Eye (tissue), 1 donor: ENCODE data around the gene ZFP82.
A peak's percentile ranks its signal among the peaks of the same experiment; 100 is the strongest.

Experiments used
- DNase-seq: peaks from one replicate; pipeline ENCODE4 v3.0.0-alpha.2; 2015

The ZFP82 gene

DNA sequence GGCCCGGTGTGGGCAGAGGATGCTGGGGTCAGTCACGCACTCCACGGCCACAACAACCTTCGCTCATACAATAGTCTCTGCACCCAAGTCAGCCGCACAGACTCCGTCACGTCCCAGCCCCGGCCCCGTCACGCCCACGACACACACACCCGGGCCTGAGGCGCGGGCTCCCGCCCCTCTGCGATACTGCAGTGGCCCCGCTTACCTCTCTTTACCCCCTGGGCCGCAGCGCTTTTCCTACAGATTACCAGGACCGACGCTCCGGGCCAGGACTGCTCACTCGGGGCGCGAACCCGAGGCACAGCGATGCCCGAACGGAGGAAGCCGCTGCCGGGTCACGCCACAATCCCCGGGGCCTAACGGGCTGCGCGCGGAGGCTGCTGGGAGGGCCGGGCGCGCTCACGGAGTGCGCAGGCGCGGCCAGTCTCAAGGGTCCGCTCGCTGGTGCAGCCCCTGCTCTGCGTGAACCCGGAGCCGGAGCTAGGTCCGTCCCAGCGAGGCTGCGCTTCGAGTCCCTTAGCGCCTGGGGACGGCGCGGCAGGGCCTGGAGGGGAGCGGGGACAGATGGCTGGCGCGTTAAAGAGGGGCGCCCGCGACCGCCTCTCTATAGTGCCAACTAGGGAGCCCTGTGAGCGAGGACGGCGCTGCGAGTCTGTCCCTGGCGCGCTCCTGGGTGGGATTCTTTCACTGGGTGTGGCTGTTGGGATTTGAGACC is at the start of gene ZFP82:
Gene ZFP82, minus strand, starts transcription at position 358 of the 715 bp plus-strand sequence. CDS start 8,855 bp downstream, outside the sequence.
- peak; percentile 97 for DNase-seq

DNA sequence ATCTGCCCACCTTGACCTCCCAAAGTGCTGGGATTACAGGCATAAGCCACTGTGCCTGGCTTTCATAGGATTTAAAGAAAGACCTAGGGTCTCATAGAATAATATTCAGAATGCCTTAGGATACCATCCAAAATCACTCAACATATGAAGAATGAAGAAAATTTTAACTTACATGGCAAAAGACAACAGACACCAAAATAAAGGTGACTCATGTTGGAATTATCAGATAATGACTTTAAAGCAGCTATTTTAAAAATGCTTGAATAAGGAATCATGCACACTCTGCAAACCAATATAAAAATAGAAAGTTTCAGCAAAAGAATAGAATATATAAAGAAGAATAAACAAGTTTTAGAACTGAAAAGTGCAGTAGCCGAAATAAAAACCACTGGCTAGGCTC is 41.6 kb upstream of the ZFP82 start:
- DNase-seq: no peak

DNA sequence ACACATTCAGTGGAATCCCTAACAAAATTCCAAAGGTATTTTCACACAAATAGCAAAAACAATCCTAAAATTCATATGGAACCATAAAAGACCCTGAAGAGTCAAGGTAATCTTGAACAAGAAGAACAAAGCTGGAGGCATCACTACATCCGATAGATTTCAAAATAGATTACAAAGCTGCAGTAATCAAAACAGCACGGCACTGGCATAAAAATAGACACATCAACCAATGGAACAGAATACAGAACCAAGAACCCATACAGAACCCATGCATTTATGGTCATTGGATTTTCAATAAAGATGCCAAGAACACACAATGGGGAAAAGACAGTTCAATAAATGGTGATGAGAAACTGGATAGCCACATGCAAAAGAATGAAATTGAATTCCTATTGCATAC is 38.4 kb upstream of the ZFP82 start:
- no peak for DNase-seq

DNA sequence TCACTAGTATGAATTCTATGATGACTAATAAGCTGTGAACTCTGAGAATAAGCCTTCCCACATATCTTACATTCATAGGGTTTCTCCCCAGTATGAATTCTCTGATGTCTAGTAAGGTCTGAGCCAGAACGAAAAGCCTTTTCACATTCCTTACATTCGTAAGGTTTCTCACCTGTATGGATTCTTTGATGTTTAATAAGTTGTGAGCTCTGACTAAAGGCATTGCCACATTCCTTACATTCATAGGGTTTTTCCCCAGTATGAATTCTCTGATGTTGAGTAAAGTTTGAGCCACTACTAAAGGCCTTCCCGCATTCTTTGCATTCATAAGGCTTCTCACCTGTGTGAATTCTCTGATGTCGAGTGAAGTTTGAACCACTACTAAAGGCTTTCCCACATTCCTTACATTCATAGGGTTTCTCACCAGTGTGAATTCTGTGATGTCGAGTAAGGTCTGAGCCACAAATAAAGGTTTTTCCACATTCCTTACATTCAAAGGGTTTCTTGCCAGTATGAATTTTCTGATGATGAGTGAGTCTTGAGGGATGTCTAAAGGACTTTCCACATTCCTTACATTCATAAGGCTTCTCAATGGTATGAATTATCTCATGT is 30.7 kb upstream of the ZFP82 start:
- no peak for DNase-seq

DNA sequence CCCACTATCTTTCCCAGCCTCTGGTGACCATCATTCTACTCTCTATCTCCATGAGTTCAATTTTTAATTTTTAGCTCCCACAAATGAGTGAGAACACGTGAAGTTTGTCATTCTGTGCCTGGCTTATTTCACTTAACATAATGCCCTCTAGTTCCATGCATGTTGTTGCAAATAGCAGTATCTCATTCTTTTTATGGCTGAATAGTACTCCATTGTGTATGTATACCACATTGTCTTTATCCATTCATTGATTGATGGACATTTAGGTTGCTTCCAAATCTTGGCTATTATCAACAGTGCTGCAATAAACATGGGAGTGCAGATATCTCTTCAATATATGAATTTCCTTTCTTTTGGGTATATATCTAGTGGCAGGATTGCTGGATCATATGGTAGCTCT is 22.9 kb upstream of the ZFP82 start:
- no peak for DNase-seq

DNA sequence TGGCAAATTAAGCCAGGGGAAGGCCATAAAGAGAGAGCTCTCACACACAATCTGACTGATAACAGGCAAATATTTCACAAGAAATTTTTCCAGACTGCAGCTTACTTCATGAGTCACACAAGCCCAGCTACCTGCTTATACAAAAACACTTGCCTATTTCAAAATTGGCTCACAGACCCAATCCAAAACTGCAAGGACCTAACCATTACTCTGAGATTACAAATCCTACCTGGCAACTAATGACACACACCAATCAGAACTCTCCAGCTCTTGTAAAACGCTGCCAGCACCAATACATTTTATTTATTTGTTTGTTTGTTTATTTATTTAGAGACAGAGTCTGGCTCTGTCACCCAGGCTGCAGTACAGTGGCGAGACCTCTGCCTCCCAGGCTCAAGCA is 18.1 kb upstream of the ZFP82 start:
- DNase-seq: no peak

DNA sequence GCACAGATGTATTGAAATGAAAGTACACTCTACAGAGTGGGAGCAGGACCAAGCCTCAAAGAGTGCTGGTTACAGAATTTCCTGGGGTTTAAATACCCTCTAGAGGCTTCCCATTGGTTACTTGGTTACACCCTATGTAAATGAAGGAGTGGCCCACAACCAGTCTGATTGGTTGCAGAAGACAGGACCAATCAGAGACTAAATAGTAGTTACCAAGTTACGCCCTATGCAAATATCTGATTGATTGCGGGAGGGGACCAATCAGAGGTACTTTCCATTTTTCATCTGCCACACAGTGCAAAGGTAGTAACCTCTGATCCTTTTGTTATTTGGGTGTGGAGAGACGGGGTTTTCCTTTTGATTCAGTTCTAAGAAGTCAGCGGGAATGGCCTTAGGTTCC is 5.5 kb upstream of the ZFP82 start:
- DNase-seq: no peak

DNA sequence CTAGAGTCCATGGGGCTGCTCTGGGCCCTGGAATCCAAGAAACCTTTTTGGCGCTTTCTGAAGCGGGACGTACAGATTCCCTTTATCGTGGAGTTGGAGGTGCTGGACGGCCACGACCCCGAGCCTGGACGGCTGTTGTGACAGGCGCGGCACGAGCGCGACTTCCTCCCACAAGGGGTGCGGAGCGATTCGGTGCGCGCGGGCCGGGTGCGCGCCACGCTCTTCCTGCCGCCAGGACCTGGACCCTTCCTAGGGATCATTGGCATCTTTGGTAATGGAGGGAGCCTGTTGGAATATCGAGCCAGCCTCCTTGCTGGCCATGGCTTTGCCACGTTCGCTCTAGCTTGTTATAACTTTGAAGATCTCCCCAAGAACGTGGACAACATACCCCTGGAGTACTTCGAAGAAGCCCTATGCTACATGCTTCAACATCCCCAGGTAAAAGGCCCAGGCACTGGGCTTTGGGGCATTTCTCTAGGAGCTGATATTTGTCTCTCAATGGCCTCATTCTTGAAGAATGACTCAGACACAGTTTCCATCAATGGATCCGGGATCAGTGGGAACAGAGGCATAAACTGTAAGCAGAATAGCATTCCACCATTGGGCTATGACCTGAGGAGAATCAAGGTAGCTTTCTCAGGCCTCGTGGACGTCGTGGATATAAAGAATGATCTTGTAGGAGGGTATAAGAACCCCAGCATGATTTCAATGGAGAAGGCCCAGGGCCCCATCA is 3.5 kb upstream of the ZFP82 start:
- DNase-seq: no peak

DNA sequence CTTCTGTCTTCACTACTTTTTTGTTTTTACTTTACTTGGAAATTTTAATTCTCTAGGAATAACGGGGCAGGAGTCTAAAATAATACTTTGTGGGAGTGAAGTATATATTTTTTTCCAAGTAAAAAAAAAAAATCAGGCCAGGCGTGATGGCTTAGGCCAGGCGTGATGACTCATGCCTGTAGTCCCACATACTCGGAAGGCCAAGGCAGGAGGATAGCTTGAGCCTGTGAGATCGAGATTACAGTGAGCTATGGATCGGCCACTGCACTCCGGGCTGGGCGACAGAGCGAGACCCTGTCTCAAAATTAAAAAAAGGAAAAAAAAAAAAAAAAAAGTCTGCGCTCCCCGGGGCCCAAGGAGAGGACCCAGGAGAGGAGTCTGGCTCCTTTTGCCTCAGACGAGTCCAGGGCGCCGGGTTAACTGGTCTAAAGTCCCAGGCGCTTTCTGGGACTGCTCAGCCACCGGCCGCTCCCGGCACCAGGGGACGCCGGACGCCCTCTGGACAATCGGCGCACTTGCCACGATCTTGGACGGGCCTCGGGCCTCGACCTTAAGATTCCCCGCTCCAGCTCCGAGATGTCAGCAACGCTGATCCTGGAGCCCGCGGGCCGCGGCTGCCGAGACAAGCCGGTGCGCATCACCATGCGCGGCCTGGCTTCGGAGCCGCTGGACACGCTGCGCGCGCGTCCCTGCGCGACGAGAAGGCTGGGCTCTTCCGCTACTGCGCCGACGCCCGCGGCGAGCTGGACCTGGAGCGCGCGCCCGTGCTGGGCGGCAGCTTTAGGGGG is 2.7 kb upstream of the ZFP82 start:
- peak; percentile 82 for DNase-seq

DNA sequence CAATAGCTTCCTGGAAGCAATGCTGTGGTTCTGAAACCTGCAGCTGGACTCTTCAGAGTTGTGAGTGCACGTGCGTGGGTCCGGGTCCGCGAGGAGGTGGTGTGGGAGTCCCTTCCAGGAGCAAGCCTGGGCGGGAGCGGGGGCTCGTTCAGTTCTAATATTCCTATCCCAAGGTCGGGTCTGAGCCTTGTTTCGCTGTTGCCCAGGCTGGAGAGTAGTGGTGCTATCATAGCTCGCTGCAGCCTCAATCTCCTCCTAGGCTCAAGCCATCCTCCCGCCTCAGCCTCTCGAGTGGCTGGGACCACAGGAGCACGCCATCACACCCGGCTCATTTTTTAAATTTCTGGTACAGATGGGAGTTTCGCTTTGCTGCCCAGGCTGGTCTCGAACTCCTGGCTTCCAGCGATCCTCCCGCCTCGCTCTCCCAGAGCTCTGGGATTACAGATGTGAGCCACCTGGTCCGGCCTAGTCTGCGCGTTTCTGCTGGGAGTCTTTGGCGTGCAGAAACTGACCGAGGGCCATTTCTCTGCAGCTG is 625 bp downstream of the ZFP82 start:
- no peak for DNase-seq

DNA sequence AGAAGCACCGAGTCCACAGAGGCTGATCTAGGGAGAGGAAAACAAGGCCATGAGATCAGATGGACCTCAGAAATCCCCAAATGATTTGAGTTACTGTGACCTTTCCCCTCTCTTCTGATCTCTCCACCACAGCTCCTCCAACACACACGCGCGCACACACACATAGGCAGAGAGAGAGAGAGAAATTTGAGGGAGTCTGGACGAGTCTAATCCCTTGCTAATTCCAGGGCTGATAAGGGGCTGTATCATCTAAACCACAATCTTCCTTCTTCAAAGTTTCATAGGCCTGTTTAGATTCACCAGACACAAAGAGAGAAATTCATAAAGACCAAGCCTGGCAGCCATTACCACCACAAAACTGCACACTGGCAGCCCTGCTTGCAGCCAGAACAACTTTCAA is 8.6 kb downstream of the ZFP82 start:
- DNase-seq: no peak

DNA sequence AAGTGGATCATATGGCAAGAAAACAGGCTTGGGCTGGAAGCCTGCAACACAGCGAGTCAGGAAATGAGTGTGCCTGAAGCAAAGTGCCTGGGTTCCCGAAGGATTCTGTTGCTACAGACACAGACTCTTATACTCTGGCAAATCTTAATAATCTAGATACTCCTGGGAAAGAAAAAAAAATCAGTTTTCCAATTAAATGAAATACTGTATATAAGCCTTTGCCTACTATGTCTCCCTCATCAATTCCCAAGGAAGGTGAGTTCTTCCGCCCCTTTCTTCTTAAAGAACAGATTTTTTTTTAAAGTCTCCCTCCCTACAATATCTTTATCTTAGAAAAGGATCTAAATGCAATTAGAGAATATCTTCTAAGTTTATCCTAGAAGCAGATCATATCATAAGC is 10.3 kb downstream of the ZFP82 start:
- DNase-seq: no peak

DNA sequence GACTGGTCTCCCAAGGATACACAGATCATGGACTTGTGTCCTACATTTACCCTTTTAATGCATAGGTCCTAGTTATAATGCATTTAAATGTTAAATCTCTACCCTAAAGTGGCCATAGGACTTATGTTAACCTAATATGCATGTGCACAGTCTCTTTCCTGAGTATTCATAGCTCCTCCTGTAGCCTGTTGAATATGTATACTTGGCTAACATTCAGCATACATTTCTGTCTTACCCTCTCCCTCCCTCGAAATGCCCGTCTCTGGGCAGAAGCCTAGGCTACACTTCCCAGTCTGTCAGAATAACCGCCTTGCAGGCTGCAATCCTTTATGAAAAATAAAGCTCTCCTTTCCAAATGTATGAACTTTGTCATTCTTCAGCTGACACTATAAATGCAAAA is 13.9 kb downstream of the ZFP82 start:
- no peak for DNase-seq

DNA sequence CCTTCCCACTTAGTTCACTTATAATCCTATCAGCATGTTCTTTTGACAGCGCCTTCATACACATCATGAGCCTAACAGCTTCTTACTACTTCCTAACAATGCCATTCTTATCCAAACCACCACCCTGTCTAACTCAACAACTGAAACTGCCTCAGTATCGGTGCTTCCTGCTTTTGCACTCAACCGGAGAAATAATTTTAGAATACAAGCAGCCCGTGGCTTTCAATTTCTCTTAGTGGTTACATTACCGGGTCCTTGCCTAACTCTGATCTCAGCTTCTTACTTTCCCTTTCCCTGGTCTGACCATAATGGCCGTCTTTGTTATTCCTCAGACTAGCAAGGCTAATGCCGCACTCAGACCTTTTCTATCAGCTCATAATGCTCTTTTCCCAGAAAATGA is 17.0 kb downstream of the ZFP82 start:
- no peak for DNase-seq

DNA sequence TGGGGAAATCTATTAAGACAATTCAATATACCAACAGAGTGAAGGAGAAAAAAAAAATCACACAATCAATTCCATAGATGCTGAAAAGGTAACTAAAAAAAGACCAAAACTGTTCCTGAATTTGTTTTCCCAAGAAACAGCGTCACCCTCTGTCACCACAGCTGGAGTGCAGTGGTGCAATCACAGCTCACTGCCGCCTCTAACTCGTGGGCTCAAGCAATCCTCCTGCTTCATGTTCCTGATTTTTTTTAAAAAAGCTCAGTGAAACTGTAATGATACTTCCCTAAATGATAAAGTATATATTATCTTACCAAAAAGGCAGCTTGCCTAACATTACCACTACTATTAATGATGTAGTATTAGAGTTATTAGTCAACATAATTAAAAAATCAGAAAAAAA is 19.9 kb downstream of the ZFP82 start:
- DNase-seq: no peak

DNA sequence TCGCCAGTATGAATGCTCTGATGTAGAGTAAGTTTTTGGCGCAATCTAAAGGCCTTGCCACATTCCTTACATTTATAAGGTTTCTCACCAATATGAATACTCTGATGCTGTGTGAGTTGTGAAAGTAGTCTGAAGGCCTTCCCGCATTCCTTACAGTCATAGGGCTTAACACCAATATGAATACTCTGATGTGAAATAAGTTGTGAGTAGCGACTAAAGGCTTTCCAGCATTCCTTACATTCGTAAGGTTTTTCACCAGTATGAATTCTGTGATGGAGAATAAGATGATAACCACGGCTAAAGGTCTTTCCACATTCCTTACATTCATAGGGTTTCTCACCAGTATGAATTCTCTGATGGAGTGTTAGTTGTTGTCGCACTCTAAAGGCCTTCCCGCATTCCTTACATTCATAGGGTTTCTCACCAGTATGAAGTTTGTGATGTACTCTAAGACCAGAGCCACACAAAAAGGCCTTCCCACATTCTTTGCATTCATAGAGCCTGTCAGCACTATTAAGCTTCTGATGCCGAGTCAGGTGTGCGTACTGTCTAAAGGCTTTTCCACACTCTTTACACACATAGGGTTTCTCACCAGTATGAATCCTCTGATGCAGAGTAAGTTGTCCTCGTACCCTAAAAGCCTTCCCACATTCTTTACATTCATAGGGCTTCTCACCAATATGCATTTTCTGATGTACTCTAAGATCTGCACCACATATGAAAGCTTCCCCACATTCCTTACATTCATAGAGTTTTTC is 25.3 kb downstream of the ZFP82 start:
- no peak for DNase-seq

DNA sequence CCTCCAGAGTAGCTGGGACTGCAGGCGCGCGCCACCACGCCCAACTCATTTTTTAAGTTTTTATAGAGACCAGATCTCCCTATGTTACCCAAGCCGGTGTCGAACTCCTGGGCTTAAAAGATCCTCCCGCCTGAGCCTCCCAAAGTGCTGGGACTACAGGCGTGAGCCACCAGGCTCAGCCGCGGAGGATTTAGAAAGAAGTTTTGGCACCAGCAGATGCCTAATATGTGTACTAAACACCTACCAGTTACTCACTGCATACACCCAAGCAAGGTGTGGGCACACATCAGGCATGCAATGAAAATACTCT is 39.0 kb downstream of the ZFP82 start:
- DNase-seq: no peak

DNA sequence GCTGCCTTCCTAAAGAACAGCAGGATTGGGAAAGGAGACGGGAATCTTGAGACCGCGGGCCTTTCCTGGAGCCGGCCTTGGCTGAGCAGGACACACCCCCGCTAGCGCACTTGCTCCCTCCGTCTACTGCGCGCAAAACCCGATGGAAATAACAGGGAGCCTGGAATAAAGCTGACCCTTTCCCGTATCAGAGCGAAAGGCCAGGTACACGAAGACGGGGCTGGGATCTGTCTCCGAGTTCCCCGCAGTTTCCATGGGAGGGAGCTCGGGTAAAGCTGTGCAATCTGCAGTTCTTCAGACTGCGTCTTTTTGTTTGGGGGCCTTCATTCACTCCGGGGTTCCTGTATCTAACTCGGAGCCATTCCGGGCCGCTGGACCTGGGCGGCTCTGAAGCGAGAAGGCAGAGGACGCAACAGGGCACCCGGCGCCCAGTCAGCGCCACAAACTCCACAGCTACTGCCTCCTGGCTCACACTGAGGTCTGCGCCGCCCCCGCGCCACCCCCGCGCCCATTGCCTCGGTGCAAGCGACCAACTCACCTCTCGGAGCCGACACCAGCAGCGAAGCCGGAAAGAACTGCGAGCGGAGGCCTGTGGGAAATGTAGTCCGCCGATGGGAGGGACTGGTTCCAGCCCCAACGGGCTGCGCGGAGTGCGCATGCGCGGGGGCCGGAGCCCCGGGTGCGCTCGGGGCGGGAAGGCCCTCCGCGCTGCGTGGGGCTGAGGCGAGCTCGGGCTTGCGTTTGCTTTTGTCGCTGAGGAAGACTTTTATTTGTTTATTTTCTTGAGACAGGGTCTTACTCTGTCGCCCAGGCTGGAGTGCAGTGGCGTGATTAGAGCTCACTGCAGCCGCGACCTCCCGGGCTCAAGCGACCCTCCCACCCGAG is 39.6 kb downstream of the ZFP82 start, which contains the start of gene ZFP14:
Gene ZFP14, minus strand, starts transcription at position 577 of the 885 bp plus-strand sequence. CDS start 11,309 bp downstream, outside the sequence.
- DNase-seq: peak; percentile 98

DNA sequence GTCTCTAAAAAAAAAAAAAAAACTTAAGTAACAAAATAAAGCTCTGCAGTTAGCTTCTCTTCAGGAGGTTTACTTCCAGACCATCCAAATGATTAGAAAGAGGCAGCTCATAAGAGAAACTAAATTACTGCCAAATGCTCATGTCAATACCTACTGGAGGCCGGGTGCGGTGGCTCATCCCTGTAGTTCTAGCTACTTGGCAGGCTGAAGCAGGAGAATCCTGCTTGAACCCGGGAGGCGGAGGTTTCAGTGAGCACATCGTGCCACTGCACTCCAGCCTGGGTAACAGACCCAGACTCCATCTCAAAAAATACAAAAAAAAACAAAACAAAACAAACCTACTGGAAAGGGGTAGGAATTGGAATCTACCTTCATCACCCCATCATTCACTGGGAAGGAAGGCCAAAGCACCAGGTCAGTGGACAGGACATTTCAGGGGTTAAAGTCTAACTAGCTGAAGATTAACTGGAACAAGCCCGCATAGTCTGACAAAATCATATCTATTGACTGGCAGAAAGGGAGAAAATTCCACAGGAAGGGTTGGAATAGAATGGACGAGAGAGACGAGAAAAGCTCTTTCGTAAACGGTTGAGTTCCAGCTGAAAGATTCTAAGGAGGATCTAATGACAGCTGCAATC is 40.8 kb downstream of the ZFP82 start:
- DNase-seq: no peak

DNA sequence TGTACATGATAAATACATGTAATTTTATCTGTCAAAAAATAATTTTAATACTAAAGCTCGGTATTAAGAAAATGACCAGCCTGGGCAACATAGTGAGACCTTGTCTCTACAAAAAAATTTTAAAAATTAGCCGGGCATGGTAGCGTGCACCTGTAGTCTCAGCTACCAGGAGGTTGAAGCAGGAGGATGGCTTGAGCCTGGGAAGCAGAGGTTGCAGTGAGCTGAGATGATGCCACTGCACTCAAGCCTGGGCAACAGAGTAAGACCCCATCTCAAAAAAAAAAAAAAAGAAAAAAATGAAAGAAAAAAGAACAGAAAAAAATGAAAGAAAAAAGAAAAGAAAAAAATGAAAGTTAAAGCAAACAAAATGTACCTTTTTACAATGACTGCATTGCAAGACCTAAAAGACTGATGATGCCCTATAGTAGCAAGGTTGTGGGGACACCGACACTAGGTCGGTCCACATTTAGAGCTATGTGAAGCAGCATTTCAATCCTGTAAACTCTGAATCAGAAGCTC is 44.7 kb downstream of the ZFP82 start:
- no peak for DNase-seq

DNA sequence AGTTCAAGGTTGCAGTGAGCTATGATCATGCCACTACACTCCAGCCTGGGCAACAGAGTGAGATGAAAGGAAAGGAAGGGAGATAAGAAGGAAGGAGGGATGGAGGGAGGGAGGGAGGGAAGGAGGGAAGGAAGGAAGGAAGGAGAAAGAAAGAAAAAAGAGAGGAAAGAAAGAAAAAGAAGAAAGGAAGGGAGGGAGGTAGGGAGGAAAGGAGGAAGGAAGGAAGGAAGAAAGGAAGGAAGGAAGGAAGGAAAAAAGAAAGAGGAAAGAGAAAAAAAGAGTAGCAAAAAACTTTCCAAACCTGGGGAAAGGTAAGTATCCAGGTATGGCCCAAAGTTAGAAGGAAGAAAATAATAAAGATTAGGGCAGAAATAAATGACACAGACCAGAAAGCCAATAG is 46.6 kb downstream of the ZFP82 start:
- DNase-seq: no peak
